HepG2 (cell line): Measurements from ENCODE around the gene FAM117A. TPM values are rescaled to one million over a fixed set of nuclear protein-coding genes. Genes with fewer than 3 reads are reported as not detected.
A peak's percentile ranks its signal among the peaks of the same experiment; 100 is the strongest.

ENCODE experiments used
- AGO1 ChIP-seq: fragments of 200-400 bp; formaldehyde crosslinking; IDR thresholded peaks from 2 replicates; pipeline ENCODE4 v1.6.1; 2017; ENCODE audit warnings: mild to moderate bottlenecking, low read depth, low read length, moderate library complexity; ENCODE audit not compliant: poor library complexity, severe bottlenecking
- ATAD3A ChIP-seq: sonication (generic); formaldehyde crosslinking; IDR thresholded peaks from 2 replicates; pipeline ENCODE4 v1.4.0; 2020; ENCODE audit warnings: missing genetic modification reagents
- ATF2 ChIP-seq: sonication (generic); formaldehyde crosslinking; IDR thresholded peaks from 2 replicates; pipeline ENCODE4 v1.4.0; 2020; ENCODE audit warnings: missing genetic modification reagents
- ATF7 ChIP-seq, 2 experiments: fragments of 450-650 bp in 1 of 2; sonication (generic) in 1 of 2; formaldehyde crosslinking in 1 of 2; IDR thresholded peaks; 2 replicates each; pipeline versions ENCODE4 v1.4.0 to v1.6.1; 2016 to 2020; ENCODE audit warnings: antibody characterized with exemption in 1 of 2, mild to moderate bottlenecking in 1 of 2, missing genetic modification reagents in 1 of 2
- CHCHD3 ChIP-seq: sonication (generic); formaldehyde crosslinking; IDR thresholded peaks from 2 replicates; pipeline ENCODE4 v1.8.0; 2022; ENCODE audit warnings: mild to moderate bottlenecking, missing genetic modification reagents, moderate library complexity
- CREM ChIP-seq, 2 experiments: sonication (generic) in 1 of 2; formaldehyde crosslinking in 1 of 2; IDR thresholded peaks; 2 replicates each; pipeline versions ENCODE4 v1.4.0 to v1.6.1; 2016 to 2020; ENCODE audit warnings: antibody characterized with exemption in 1 of 2, mild to moderate bottlenecking in 1 of 2, missing genetic modification reagents in 1 of 2
- NFE2 ChIP-seq: sonication (generic); formaldehyde crosslinking; IDR thresholded peaks from 2 replicates; pipeline ENCODE4 v1.4.0; 2020; ENCODE audit warnings: missing genetic modification reagents
- PRPF4 ChIP-seq: fragments of 200-400 bp; formaldehyde crosslinking; IDR thresholded peaks from 2 replicates; pipeline ENCODE4 v1.6.1; 2016; ENCODE audit warnings: low read length, low read depth; ENCODE audit not compliant: poor library complexity, severe bottlenecking
- SYNCRIP ChIP-seq: fragments of 200-400 bp; formaldehyde crosslinking; IDR thresholded peaks from 2 replicates; pipeline ENCODE4 v1.6.1; 2018; ENCODE audit warnings: mild to moderate bottlenecking, low read depth, low read length; ENCODE audit not compliant: insufficient read depth
- TEF ChIP-seq: sonication (generic); formaldehyde crosslinking; IDR thresholded peaks from 2 replicates; pipeline ENCODE4 v1.5.0; 2020; ENCODE audit warnings: missing genetic modification reagents
- ZNF451 ChIP-seq: sonication (generic); formaldehyde crosslinking; IDR thresholded peaks from 2 replicates; pipeline ENCODE4 v1.5.0; 2020; ENCODE audit warnings: mild to moderate bottlenecking, missing genetic modification reagents
- ZNF547 ChIP-seq: sonication (generic); formaldehyde crosslinking; IDR thresholded peaks from 2 replicates; pipeline ENCODE4 v1.5.1; 2020; ENCODE audit warnings: mild to moderate bottlenecking, missing genetic modification reagents
- ZNF570 ChIP-seq: sonication (generic); formaldehyde crosslinking; IDR thresholded peaks from 2 replicates; pipeline ENCODE4 v1.4.0; 2020; ENCODE audit warnings: mild to moderate bottlenecking, missing genetic modification reagents, borderline replicate concordance
- ZNF75D ChIP-seq: sonication (generic); formaldehyde crosslinking; IDR thresholded peaks from 2 replicates; pipeline ENCODE4 v1.8.1; 2023; ENCODE audit warnings: missing genetic modification reagents, mild to moderate bottlenecking, borderline replicate concordance
- ZNF784 ChIP-seq: sonication (generic); formaldehyde crosslinking; IDR thresholded peaks from 2 replicates; pipeline ENCODE4 v1.5.1; 2020; ENCODE audit warnings: missing genetic modification reagents, mild to moderate bottlenecking, borderline replicate concordance
- ZNF790 ChIP-seq: sonication (generic); formaldehyde crosslinking; IDR thresholded peaks from 2 replicates; pipeline ENCODE4 v1.8.0; 2022; ENCODE audit warnings: missing genetic modification reagents, mild to moderate bottlenecking, borderline replicate concordance
- ZSCAN9 ChIP-seq: IDR thresholded peaks from 2 replicates; pipeline ENCODE4 v1.6.1; 2016; ENCODE audit warnings: borderline replicate concordance
- polyA plus RNA-seq, 8 experiments: library from polyadenylated mRNA; depleted of rRNA in 3 of 8; stranded (reverse) in 7 of 8; unstranded in 1 of 8; fragments of >200 nt; fragmentation: Illumina TruSeq in 4 of 8; extraction: Trizol in 4 of 8; gene quantifications; 2 replicates each; pipeline versions ENCODE4 v1.2.1 to v1.2.3, GENCODE V29; 2011 to 2016; ENCODE audit warnings: low read depth in 4 of 8, missing spikeins in 1 of 8, mixed read lengths in 1 of 8; ENCODE audit not compliant: insufficient read depth in 1 of 8
- total RNA-seq, 5 experiments: library from RNA; depleted of rRNA; stranded (reverse); fragments of >200 nt; fragmentation: Illumina TruSeq; extraction: Trizol; gene quantifications; 2 replicates each; pipeline ENCODE4 v1.2.3, GENCODE V29; 2016; ENCODE audit warnings: low read depth in 1 of 5
- TF ChIP-seq, protein P1 (sequence below): sonication (generic); formaldehyde crosslinking; IDR thresholded peaks from 2 replicates; pipeline ENCODE4 v1.4.0; 2020; ENCODE audit warnings: missing genetic modification reagents
- TF ChIP-seq, protein P2 (sequence below): IDR thresholded peaks from 2 replicates; pipeline ENCODE4 v1.6.1; 2012; ENCODE audit warnings: low read depth, low read length, improper control_type of control experiment

FAM117A gene
- total and polyA plus RNA-seq, 2 of the 13 experiments (the other 11 are each of a cell fraction or from before 2014, with no cell fraction given): 12.1 to 19.8 TPM

- TF ChIP-seq TEF (CRISPR knock-in tag): no peak
- no peak for TF ChIP-seq ZSCAN9 (CRISPR knock-in tag)
- no peak for TF ChIP-seq PRPF4
- TF ChIP-seq AGO1: no peak
- TF ChIP-seq ATF7 (IDR thresholded peaks at IDR 0.05): no peak
- no peak for TF ChIP-seq ATF7 (CRISPR knock-in tag; IDR thresholded peaks at IDR 0.05)
- no peak for TF ChIP-seq ZNF784 (CRISPR knock-in tag)
- TF ChIP-seq SYNCRIP: no peak
- TF ChIP-seq ZNF790: no peak
- TF ChIP-seq ZNF547 (CRISPR knock-in tag): no peak
- TF ChIP-seq, protein P1, sequence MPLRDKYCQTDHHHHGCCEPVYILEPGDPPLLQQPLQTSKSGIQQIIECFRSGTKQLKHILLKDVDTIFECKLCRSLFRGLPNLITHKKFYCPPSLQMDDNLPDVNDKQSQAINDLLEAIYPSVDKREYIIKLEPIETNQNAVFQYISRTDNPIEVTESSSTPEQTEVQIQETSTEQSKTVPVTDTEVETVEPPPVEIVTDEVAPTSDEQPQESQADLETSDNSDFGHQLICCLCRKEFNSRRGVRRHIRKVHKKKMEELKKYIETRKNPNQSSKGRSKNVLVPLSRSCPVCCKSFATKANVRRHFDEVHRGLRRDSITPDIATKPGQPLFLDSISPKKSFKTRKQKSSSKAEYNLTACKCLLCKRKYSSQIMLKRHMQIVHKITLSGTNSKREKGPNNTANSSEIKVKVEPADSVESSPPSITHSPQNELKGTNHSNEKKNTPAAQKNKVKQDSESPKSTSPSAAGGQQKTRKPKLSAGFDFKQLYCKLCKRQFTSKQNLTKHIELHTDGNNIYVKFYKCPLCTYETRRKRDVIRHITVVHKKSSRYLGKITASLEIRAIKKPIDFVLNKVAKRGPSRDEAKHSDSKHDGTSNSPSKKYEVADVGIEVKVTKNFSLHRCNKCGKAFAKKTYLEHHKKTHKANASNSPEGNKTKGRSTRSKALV: no peak
- no peak for TF ChIP-seq ATAD3A (CRISPR knock-in tag)
- no peak for TF ChIP-seq ZNF451 (CRISPR knock-in tag)
- peak; percentile 55; the same call in 1 of the 2 replicates for TF ChIP-seq ATF2 (CRISPR knock-in tag)
- no peak for TF ChIP-seq NFE2 (CRISPR knock-in tag)
- TF ChIP-seq, protein P2, sequence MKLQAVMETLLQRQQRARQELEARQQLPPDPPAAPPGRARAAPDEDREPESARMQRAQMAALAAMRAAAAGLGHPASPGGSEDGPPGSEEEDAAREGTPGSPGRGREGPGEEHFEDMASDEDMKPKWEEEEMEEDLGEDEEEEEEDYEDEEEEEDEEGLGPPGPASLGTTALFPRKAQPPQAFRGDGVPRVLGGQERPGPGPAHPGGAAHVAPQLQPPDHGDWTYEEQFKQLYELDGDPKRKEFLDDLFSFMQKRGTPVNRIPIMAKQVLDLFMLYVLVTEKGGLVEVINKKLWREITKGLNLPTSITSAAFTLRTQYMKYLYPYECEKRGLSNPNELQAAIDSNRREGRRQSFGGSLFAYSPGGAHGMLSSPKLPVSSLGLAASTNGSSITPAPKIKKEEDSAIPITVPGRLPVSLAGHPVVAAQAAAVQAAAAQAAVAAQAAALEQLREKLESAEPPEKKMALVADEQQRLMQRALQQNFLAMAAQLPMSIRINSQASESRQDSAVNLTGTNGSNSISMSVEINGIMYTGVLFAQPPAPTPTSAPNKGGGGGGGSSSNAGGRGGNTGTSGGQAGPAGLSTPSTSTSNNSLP: peak; percentile 61; the same call in 1 of the 2 replicates
- no peak for TF ChIP-seq ZNF570
- TF ChIP-seq ZNF75D (CRISPR knock-in tag): no peak
- TF ChIP-seq CREM (IDR thresholded peaks at IDR 0.05): peak; percentile 30; the same call in 1 of the 2 replicates
- no peak for TF ChIP-seq CREM (CRISPR knock-in tag; IDR thresholded peaks at IDR 0.05)
- TF ChIP-seq CHCHD3 (CRISPR knock-in tag): no peak
Measured at GRCh38 chr17:49734515-49735490, 29.1 kb downstream of the FAM117A start (continued).
